Loucy (cell line): Measurements from ENCODE around the gene CLEC17A.

ENCODE experiments used
- H2AFZ ChIP-seq: fragments of 200-600 bp; sonication (generic); 2 replicates; pipeline ENCODE4 v1.6.0; 2016; ENCODE audit warnings: antibody characterized with exemption, mild to moderate bottlenecking, low read length, moderate library complexity
- H3F3A ChIP-seq: fragments of 200-600 bp; 2 replicates; pipeline ENCODE4 v1.6.0; 2016; ENCODE audit warnings: antibody characterized with exemption, low read depth, mild to moderate bottlenecking
- H3K27me3 ChIP-seq: fragments of 200-600 bp; sonication (generic); 2 replicates; pipeline ENCODE4 v1.6.1; 2014; ENCODE audit warnings: low read length, mild to moderate bottlenecking; ENCODE audit not compliant: insufficient read depth, poor library complexity, severe bottlenecking
- H3K36me3 ChIP-seq: fragments of 200-600 bp; sonication (generic); 2 replicates; pipeline ENCODE4 v1.6.1; 2016; ENCODE audit warnings: low read length; ENCODE audit not compliant: insufficient read depth
- H3K4me1 ChIP-seq: fragments of 200-600 bp; sonication (generic); 2 replicates; pipeline ENCODE4 v1.5.1; 2014; ENCODE audit warnings: low read length, mild to moderate bottlenecking; ENCODE audit not compliant: insufficient read depth, poor library complexity, severe bottlenecking
- H3K4me2 ChIP-seq: fragments of 200-600 bp; sonication (generic); 2 replicates; pipeline ENCODE4 v1.6.0; 2014; ENCODE audit warnings: antibody characterized with exemption, low read length, low read depth, mild to moderate bottlenecking; ENCODE audit not compliant: poor library complexity, severe bottlenecking
- H3K4me3 ChIP-seq: fragments of 200-600 bp; sonication (generic); 2 replicates; pipeline ENCODE4 v1.5.1; 2014; ENCODE audit warnings: low read length, mild to moderate bottlenecking, mixed read lengths; ENCODE audit not compliant: poor library complexity, severe bottlenecking
- H3K79me2 ChIP-seq: fragments of 200-600 bp; sonication (generic); 2 replicates; pipeline ENCODE4 v1.6.1; 2014; ENCODE audit warnings: low read length; ENCODE audit not compliant: insufficient read depth
- H3K9ac ChIP-seq: fragments of 200-600 bp; sonication (generic); 2 replicates; pipeline ENCODE4 v1.6.0; 2014; ENCODE audit warnings: mild to moderate bottlenecking, low read depth, low read length, moderate library complexity; ENCODE audit not compliant: poor library complexity, severe bottlenecking
- H3K9me2 ChIP-seq: fragments of 200-600 bp; sonication (generic); replicated peaks from 2 replicates; pipeline ENCODE4 v1.6.1; 2016; ENCODE audit warnings: low read depth, low read length, mixed read lengths
- H3K9me3 ChIP-seq: fragments of 200-600 bp; sonication (generic); 2 replicates; pipeline ENCODE4 v1.6.1; 2014; ENCODE audit warnings: mild to moderate bottlenecking, antibody characterized with exemption, low read length, low read depth; ENCODE audit not compliant: insufficient read depth
- H4K20me1 ChIP-seq: fragments of 200-600 bp; sonication (generic); 2 replicates; pipeline ENCODE4 v1.6.0; 2014; ENCODE audit warnings: antibody characterized with exemption, low read length, mild to moderate bottlenecking; ENCODE audit not compliant: insufficient read depth, poor library complexity, severe bottlenecking
- CTCF ChIP-seq: fragments of 200-600 bp; sonication (generic); conservative IDR thresholded peaks from 2 replicates; pipeline ENCODE4 v1.5.1; 2014; ENCODE audit warnings: mild to moderate bottlenecking, antibody characterized with exemption, low read length
- EZH2phosphoT487 ChIP-seq: fragments of 200-600 bp; IDR thresholded peaks from 2 replicates; pipeline ENCODE4 v1.6.1; 2018; ENCODE audit warnings: antibody characterized with exemption, mild to moderate bottlenecking, moderate library complexity, borderline replicate concordance

CLEC17A gene

GRCh38 chr19:14575428-14575980, 7.4 kb upstream of the CLEC17A start:
- Histone ChIP-seq H3K4me1 (peaks cover 13% of the 10 kb centered on the region), H3K4me2 (no peak overlapping the region), H3K9ac (no peak overlapping the region), H2AFZ (no peak overlapping the region), H3K27me3 (no peaks in the 10 kb centered on the region), H3K79me2 (peaks cover 13% of the 10 kb centered on the region), H3K9me2 (no peaks in the 10 kb centered on the region), H3F3A (no peaks in the 10 kb centered on the region), H3K36me3 (no peaks in the 10 kb centered on the region), H3K9me3 (no peaks in the 10 kb centered on the region), H3K4me3 (no peak overlapping the region), H4K20me1 (peaks cover 8% of the 10 kb centered on the region)
- TF ChIP-seq EZH2phosphoT487 = no peak
- no peak for TF ChIP-seq CTCF

- H3K4me2 ChIP-seq = no peak overlapping the region
- H3K9me2 ChIP-seq = no peaks in the 10 kb centered on the region
These were observed 6.5 kb upstream of the CLEC17A start for GRCh38 chr19:14576363-14576762.

GRCh38 chr19:14577264-14577663, 5.6 kb upstream of the CLEC17A start:
- Histone ChIP-seq H3K9me3 (no peaks in the 10 kb centered on the region), H3K4me1 (peaks cover 3% of the 10 kb centered on the region), H3K36me3 (no peaks in the 10 kb centered on the region), H3K9ac (no peak overlapping the region), H3K79me2 (no peaks in the 10 kb centered on the region), H3K4me3 (no peak overlapping the region), H3K9me2 (no peaks in the 10 kb centered on the region), H2AFZ (no peak overlapping the region), H4K20me1 (no peaks in the 10 kb centered on the region), H3K27me3 (no peaks in the 10 kb centered on the region), H3F3A (no peaks in the 10 kb centered on the region), H3K4me2 (no peak overlapping the region)
- TF ChIP-seq CTCF (no peak), EZH2phosphoT487 (no peak)

More at GRCh38 chr19:14576363-14576762, 6.5 kb upstream of the CLEC17A start:
- no peaks in the 10 kb centered on the region for H3K27me3 ChIP-seq
- H3K9ac ChIP-seq = no peak overlapping the region
- H3K4me3 ChIP-seq = no peak overlapping the region
- H3K36me3 ChIP-seq = no peaks in the 10 kb centered on the region
- H3K4me1 ChIP-seq = peaks cover 4% of the 10 kb centered on the region
- H2AFZ ChIP-seq = no peak overlapping the region
- peaks cover 5% of the 10 kb centered on the region for H3K79me2 ChIP-seq
- H4K20me1 ChIP-seq = no peaks in the 10 kb centered on the region
- TF ChIP-seq CTCF (no peak), EZH2phosphoT487 (no peak)
- H3F3A ChIP-seq = no peaks in the 10 kb centered on the region
- H3K9me3 ChIP-seq = no peaks in the 10 kb centered on the region
